ENCODE data around the gene LPCAT3. TPM values are rescaled to one million over a fixed set of nuclear protein-coding genes. Genes with fewer than 3 reads are reported as not detected.
"Not testable (repeated sequence)": the region's sequence is repeated elsewhere in the genome, so short reads cannot be mapped to it uniquely, and the experiment has no call there.

The LPCAT3 gene
- total RNA-seq, 5 donors from 2014 or later (not counting 1 experiment from before 2014, with no cell fraction given) = 19.3 to 27.6 (median 22.6) TPM

- ChIA-PET POLR2A (no interaction called here), CTCF (no interaction called here)
- WGBS (ENCODE audit: insufficient coverage) = 92% methylated on average over 9 of the region's 13 CpGs
- Mint-ChIP-seq H3K4me3 (no peak overlapping the region), H3K36me3 (no peaks in the 10 kb centered on the region), H3K4me1 (no peaks in the 10 kb centered on the region), H3K27me3 (peaks cover 7 to 50% of the 10 kb centered on the region in 2 donors), H3K9me3 (no peaks in the 10 kb centered on the region), H3K27ac (no peak overlapping the region)
- Histone ChIP-seq H3K9me3 (no peaks in the 10 kb centered on the region), H3K27me3 (replicated peaks in 1 of 2; ENCODE audit: control insufficient read depth in 2 of 2, extremely low read depth in 1 of 2, insufficient read depth in 2 of 2, low read length in 1 of 2) (peaks cover 0 to 29% of the 10 kb centered on the region in 2 experiments), H3K4me1 (ENCODE audit: control insufficient read depth in 1 of 2, extremely low read depth in 1 of 2, insufficient read depth in 2 of 2, low read length in 2 of 2) (no peaks in the 10 kb centered on the region), H3K27ac (ENCODE audit: low read length) (no peak overlapping the region), H3K36me3 (ENCODE audit: control insufficient read depth in 2 of 2, extremely low read depth in 1 of 2, insufficient read depth in 1 of 2, low read length in 1 of 2) (no peaks in the 10 kb centered on the region), H3K4me3 (ENCODE audit: control insufficient read depth in 1 of 2, extremely low read depth in 1 of 2, low read length in 1 of 2) (no peak overlapping the region)
- no peak for DNase-seq
- no peak for ATAC-seq (replicated peaks in 1 of 4)
Observed at GRCh38 chr12:7061138-7061537, 42.9 kb upstream of the LPCAT3 start.

DNA sequence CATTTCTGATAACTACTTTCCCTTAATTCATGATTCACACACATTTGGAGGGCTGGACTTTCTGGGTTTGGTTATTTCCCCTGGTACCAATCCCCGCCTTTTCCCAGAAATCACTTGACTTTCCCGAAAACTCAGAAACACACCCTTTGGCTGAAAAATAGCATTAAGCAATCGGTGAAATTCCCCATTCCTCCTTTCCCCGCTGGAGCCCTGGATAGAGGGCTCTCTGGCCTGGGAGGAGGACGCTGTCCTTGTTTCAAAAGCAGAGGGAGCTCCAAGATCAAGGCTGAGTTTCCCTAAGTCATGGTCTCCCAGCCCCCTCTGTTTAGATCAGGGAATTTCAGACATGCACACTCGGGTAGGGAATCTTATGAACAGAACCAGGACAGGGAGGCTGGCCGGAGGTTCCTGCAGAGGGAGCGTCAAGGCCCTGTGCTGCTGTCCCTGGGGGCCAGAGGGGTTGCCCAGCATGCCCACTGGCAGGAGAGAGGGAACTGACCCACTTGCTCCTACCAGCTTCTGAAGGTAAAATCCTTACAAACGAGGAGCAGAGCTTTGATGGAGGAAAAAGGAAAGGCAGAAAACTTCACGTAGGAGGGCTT lies 42.2 kb upstream of the LPCAT3 start, which contains the start of gene C1S:
TSS of gene C1S (plus strand) at position 366 of the 602 bp plus-strand sequence. CDS start 1,195 bp downstream, outside the sequence.
- no peak for ATAC-seq (replicated peaks in 1 of 4)
- H3K4me1 ChIP-seq (ENCODE audit: control insufficient read depth in 1 of 2, extremely low read depth in 1 of 2, insufficient read depth in 2 of 2, low read length in 2 of 2) = no peaks in the 10 kb centered on the region
- POLR2A ChIA-PET = no interaction called here
- Mint-ChIP-seq H3K36me3 (no peaks in the 10 kb centered on the region), H3K4me1 (no peaks in the 10 kb centered on the region), H3K4me3 (no peak within 1 kb of the TSS), H3K9me3 (no peaks in the 10 kb centered on the region), H3K27me3 (peaks cover 7 to 55% of the 10 kb centered on the region in 2 donors), H3K27ac (no peak within 1 kb of the TSS)
- peaks cover 0 to 29% of the 10 kb centered on the region in 2 experiments for H3K27me3 ChIP-seq (replicated peaks in 1 of 2; ENCODE audit: control insufficient read depth in 2 of 2, extremely low read depth in 1 of 2, insufficient read depth in 2 of 2, low read length in 1 of 2)
- no peaks in the 10 kb centered on the region for H3K36me3 ChIP-seq (ENCODE audit: control insufficient read depth in 2 of 2, extremely low read depth in 1 of 2, insufficient read depth in 1 of 2, low read length in 1 of 2)
- CTCF ChIA-PET = no interaction called here
- WGBS (ENCODE audit: insufficient coverage) = 77% methylated on average over 6 of the region's 10 CpGs
- H3K9me3 ChIP-seq = no peaks in the 10 kb centered on the region
- DNase-seq = no peak
- no peak within 1 kb of the TSS for H3K4me3 ChIP-seq (ENCODE audit: control insufficient read depth in 1 of 2, extremely low read depth in 1 of 2, low read length in 1 of 2)
- no peak within 1 kb of the TSS for H3K27ac ChIP-seq (ENCODE audit: low read length)

- CTCF ChIA-PET = no interaction called here
- WGBS (ENCODE audit: insufficient coverage) = 71% methylated on average over 3 of the region's 4 CpGs
- no peak overlapping the region for H3K27ac ChIP-seq (ENCODE audit: low read length)
- DNase-seq = no peak
- Mint-ChIP-seq H3K27ac (no peak overlapping the region), H3K4me1 (no peaks in the 10 kb centered on the region), H3K4me3 (no peak overlapping the region), H3K9me3 (no peaks in the 10 kb centered on the region), H3K27me3 (peaks cover 10 to 62% of the 10 kb centered on the region in 2 donors), H3K36me3 (no peaks in the 10 kb centered on the region)
- H3K27me3 ChIP-seq (replicated peaks in 1 of 2; ENCODE audit: control insufficient read depth in 2 of 2, extremely low read depth in 1 of 2, insufficient read depth in 2 of 2, low read length in 1 of 2) = peaks cover 0 to 32% of the 10 kb centered on the region in 2 experiments
- H3K9me3 ChIP-seq = no peaks in the 10 kb centered on the region
- H3K4me1 ChIP-seq (ENCODE audit: control insufficient read depth in 1 of 2, extremely low read depth in 1 of 2, insufficient read depth in 2 of 2, low read length in 2 of 2) = no peaks in the 10 kb centered on the region
- ATAC-seq (replicated peaks in 1 of 4) = no peak
- POLR2A ChIA-PET = no interaction called here
- no peak overlapping the region for H3K4me3 ChIP-seq (ENCODE audit: control insufficient read depth in 1 of 2, extremely low read depth in 1 of 2, low read length in 1 of 2)
- no peaks in the 10 kb centered on the region for H3K36me3 ChIP-seq (ENCODE audit: control insufficient read depth in 2 of 2, extremely low read depth in 1 of 2, insufficient read depth in 1 of 2, low read length in 1 of 2)
Observed at GRCh38 chr12:7059780-7060179, 41.5 kb upstream of the LPCAT3 start.

- H3K36me3 ChIP-seq (ENCODE audit: control insufficient read depth in 2 of 2, extremely low read depth in 1 of 2, insufficient read depth in 1 of 2, low read length in 1 of 2) = no peaks in the 10 kb centered on the region
- POLR2A ChIA-PET = no interaction called here
- WGBS (ENCODE audit: insufficient coverage) = 100% methylated on average over 2 of the region's 9 CpGs
- CTCF ChIA-PET = interaction anchor here in 1 of 2 donors (0.7 kb wide), 1 partner anchor 9 kb away, joined by 3 read pairs; no protein-coding TSS in a partner anchor
- no peak overlapping the region for H3K4me3 Mint-ChIP-seq
- no peaks in the 10 kb centered on the region for H3K4me1 ChIP-seq (ENCODE audit: control insufficient read depth in 1 of 2, extremely low read depth in 1 of 2, insufficient read depth in 2 of 2, low read length in 2 of 2)
- H3K9me3 ChIP-seq = no peaks in the 10 kb centered on the region
- peaks cover 0 to 34% of the 10 kb centered on the region in 2 experiments for H3K27me3 ChIP-seq (replicated peaks in 1 of 2; ENCODE audit: control insufficient read depth in 2 of 2, extremely low read depth in 1 of 2, insufficient read depth in 2 of 2, low read length in 1 of 2)
- no peak overlapping the region for H3K4me3 ChIP-seq (ENCODE audit: control insufficient read depth in 1 of 2, extremely low read depth in 1 of 2, low read length in 1 of 2)
- ATAC-seq (replicated peaks in 1 of 4) = no peak
- peaks cover 10 to 67% of the 10 kb centered on the region in 2 donors for H3K27me3 Mint-ChIP-seq
- H3K9me3 Mint-ChIP-seq = no peaks in the 10 kb centered on the region
- no peaks in the 10 kb centered on the region for H3K36me3 Mint-ChIP-seq
- no peak overlapping the region for H3K27ac ChIP-seq (ENCODE audit: low read length)
- H3K27ac Mint-ChIP-seq = peak overlapping the region in 1 of 2 donors; percentile 20
- no peaks in the 10 kb centered on the region for H3K4me1 Mint-ChIP-seq
- no peak for DNase-seq
Observed at GRCh38 chr12:7058850-7059395, 40.6 kb upstream of the LPCAT3 start.

DNA sequence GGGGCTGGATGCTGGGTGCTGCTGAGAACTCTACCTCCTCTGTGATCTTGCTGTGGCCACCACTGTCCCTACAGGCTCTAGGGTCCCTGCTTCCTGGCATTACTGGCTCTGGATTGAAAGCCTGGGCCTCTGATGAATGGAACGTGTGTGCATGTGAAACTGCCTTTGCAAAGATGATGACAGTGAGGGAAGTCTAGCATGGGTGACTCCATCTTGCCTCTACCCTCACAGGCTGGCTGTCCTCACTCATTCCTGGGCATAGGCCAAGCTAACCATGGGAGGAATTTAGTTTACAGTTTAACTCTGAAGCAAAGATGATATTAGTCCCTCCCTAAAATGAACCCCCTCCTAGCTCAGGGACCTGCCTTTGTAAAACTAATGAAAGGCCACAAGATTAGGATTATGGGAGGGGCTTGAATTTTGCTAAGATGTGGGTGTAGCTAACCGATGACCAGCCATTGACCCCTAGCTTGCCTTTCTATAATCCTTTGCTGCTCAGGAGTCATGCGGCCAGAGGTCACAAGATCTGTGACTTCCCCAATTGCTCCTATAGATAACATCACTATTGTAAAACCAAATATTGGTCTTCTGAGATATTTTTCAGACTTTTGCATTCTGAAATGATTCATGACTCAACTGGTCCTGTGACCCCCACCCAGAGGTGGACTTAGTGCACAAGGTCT lies 40.0 kb upstream of the LPCAT3 start:
- WGBS (ENCODE audit: insufficient coverage) = no CpG with 5 or more reads among the region's 3 CpGs
- no peaks in the 10 kb centered on the region for H3K36me3 Mint-ChIP-seq
- DNase-seq = no peak
- H3K9me3 ChIP-seq = no peaks in the 10 kb centered on the region
- CTCF ChIA-PET = no interaction called here
- H3K27me3 Mint-ChIP-seq = peaks cover 10 to 67% of the 10 kb centered on the region in 2 donors
- no peak overlapping the region for H3K4me3 ChIP-seq (ENCODE audit: control insufficient read depth in 1 of 2, extremely low read depth in 1 of 2, low read length in 1 of 2)
- peaks cover 0 to 34% of the 10 kb centered on the region in 2 experiments for H3K27me3 ChIP-seq (replicated peaks in 1 of 2; ENCODE audit: control insufficient read depth in 2 of 2, extremely low read depth in 1 of 2, insufficient read depth in 2 of 2, low read length in 1 of 2)
- no peak overlapping the region for H3K27ac Mint-ChIP-seq
- H3K4me1 Mint-ChIP-seq = no peaks in the 10 kb centered on the region
- H3K4me3 Mint-ChIP-seq = no peak overlapping the region
- ATAC-seq (replicated peaks in 1 of 4) = no peak
- POLR2A ChIA-PET = no interaction called here
- H3K9me3 Mint-ChIP-seq = no peaks in the 10 kb centered on the region
- H3K36me3 ChIP-seq (ENCODE audit: control insufficient read depth in 2 of 2, extremely low read depth in 1 of 2, insufficient read depth in 1 of 2, low read length in 1 of 2) = no peaks in the 10 kb centered on the region
- no peak overlapping the region for H3K27ac ChIP-seq (ENCODE audit: low read length)
- no peaks in the 10 kb centered on the region for H3K4me1 ChIP-seq (ENCODE audit: control insufficient read depth in 1 of 2, extremely low read depth in 1 of 2, insufficient read depth in 2 of 2, low read length in 2 of 2)

- CTCF ChIA-PET = interaction anchor here in 1 of 2 donors (0.8 kb wide), 1 partner anchor 27 kb away, joined by 3 read pairs; no protein-coding TSS in a partner anchor
- H3K4me3 ChIP-seq (ENCODE audit: control insufficient read depth in 1 of 2, extremely low read depth in 1 of 2, low read length in 1 of 2); H3K27ac ChIP-seq (ENCODE audit: low read length); H3K9me3 ChIP-seq; DNase-seq; H3K4me1 ChIP-seq (ENCODE audit: control insufficient read depth in 1 of 2, extremely low read depth in 1 of 2, insufficient read depth in 2 of 2, low read length in 2 of 2); H3K9me3 Mint-ChIP-seq; ATAC-seq (replicated peaks in 1 of 4); H3K27ac Mint-ChIP-seq; H3K4me3 Mint-ChIP-seq; POLR2A ChIA-PET; H3K4me1 Mint-ChIP-seq; H3K36me3 ChIP-seq (ENCODE audit: control insufficient read depth in 2 of 2, extremely low read depth in 1 of 2, insufficient read depth in 1 of 2, low read length in 1 of 2); H3K36me3 Mint-ChIP-seq: not testable (repeated sequence)
- H3K27me3 ChIP-seq (replicated peaks in 1 of 2; ENCODE audit: control insufficient read depth in 2 of 2, extremely low read depth in 1 of 2, insufficient read depth in 2 of 2, low read length in 1 of 2) = peaks cover 0 to 29% of the 10 kb centered on the region in 2 experiments
- no CpG with 5 or more reads among the region's 2 CpGs for WGBS (ENCODE audit: insufficient coverage)
- peaks cover 10 to 61% of the 10 kb centered on the region in 2 donors for H3K27me3 Mint-ChIP-seq
Observed at GRCh38 chr12:7055736-7056135, 37.5 kb upstream of the LPCAT3 start.
